Panc1 (cell line): Measurements from ENCODE around the gene DVL1.

ENCODE experiments used
- REST ChIP-seq, 2 experiments: IDR thresholded peaks; 2 replicates each; pipeline ENCODE4 v1.6.1; 2011 to 2012; ENCODE audit warnings: low read depth in 2 of 2, control low read depth in 1 of 2, low read length in 1 of 2, mild to moderate bottlenecking in 1 of 2, moderate library complexity in 1 of 2; ENCODE audit not compliant: insufficient read depth in 1 of 2
- TF ChIP-seq, protein P1 (sequence below): fragments of 450-650 bp; IDR thresholded peaks from 2 replicates; pipeline ENCODE4 v1.5.1; 2017; ENCODE audit warnings: mild to moderate bottlenecking

GRCh38 chr1:1334835-1335234, 14.4 kb downstream of the DVL1 start:
- TF ChIP-seq, protein P1, sequence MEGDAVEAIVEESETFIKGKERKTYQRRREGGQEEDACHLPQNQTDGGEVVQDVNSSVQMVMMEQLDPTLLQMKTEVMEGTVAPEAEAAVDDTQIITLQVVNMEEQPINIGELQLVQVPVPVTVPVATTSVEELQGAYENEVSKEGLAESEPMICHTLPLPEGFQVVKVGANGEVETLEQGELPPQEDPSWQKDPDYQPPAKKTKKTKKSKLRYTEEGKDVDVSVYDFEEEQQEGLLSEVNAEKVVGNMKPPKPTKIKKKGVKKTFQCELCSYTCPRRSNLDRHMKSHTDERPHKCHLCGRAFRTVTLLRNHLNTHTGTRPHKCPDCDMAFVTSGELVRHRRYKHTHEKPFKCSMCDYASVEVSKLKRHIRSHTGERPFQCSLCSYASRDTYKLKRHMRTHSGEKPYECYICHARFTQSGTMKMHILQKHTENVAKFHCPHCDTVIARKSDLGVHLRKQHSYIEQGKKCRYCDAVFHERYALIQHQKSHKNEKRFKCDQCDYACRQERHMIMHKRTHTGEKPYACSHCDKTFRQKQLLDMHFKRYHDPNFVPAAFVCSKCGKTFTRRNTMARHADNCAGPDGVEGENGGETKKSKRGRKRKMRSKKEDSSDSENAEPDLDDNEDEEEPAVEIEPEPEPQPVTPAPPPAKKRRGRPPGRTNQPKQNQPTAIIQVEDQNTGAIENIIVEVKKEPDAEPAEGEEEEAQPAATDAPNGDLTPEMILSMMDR = no peak
- peak in 1 of 2 experiments; percentile 96; a peak in 2 of 4 replicates for TF ChIP-seq REST (IDR thresholded peaks at IDR 0.05; ENCODE audit: insufficient read depth in 1 of 2, low read depth in 2 of 2, low read length in 1 of 2)
